Chondrocyte (in vitro differentiated cells): ENCODE measurements around the gene VAMP2. TPM values are rescaled to one million over a fixed set of nuclear protein-coding genes. Genes with fewer than 3 reads are reported as not detected.

Experiments
- DNase-seq: peaks from one replicate; pipeline ENCODE4 v3.0.0; 2021; ENCODE audit warnings: mixed read lengths, low spot score
- H3K27ac Mint-ChIP-seq: one replicate; pipeline ENCODE4 v1.8.0; 2021; ENCODE audit warnings: mild to moderate bottlenecking, moderate library complexity, mixed read lengths; ENCODE audit not compliant: unreplicated experiment
- H3K27me3 Mint-ChIP-seq: 2 replicates; pipeline ENCODE4 v1.8.0; 2021; ENCODE audit warnings: low read depth, mixed read lengths
- H3K36me3 Mint-ChIP-seq: 2 replicates; pipeline ENCODE4 v1.8.0; 2021; ENCODE audit warnings: low read depth, mixed read lengths
- H3K4me1 Mint-ChIP-seq: 2 replicates; pipeline ENCODE4 v1.8.0; 2021; ENCODE audit warnings: low read depth, mild to moderate bottlenecking, mixed read lengths
- H3K4me3 Mint-ChIP-seq: one replicate; pipeline ENCODE4 v1.8.0; 2021; ENCODE audit warnings: mild to moderate bottlenecking, moderate library complexity, mixed read lengths; ENCODE audit not compliant: unreplicated experiment
- H3K9me3 Mint-ChIP-seq: 2 replicates; pipeline ENCODE4 v1.8.0; 2021; ENCODE audit warnings: low read depth, mixed read lengths
- total RNA-seq: library from RNA; stranded (reverse); gene quantifications from 3 replicates; pipeline ENCODE4 v1.2.1, GENCODE V29; 2021
- TF ChIP-seq, protein P1 (sequence below): fragments of 200-600 bp; sonication (generic); IDR thresholded peaks from 2 replicates; pipeline ENCODE4 v1.5.0; 2021; ENCODE audit warnings: antibody characterized with exemption, mild to moderate bottlenecking, moderate library complexity

The VAMP2 gene
- total RNA-seq, 1 donor from 2014 or later: 45.4 TPM

DNA sequence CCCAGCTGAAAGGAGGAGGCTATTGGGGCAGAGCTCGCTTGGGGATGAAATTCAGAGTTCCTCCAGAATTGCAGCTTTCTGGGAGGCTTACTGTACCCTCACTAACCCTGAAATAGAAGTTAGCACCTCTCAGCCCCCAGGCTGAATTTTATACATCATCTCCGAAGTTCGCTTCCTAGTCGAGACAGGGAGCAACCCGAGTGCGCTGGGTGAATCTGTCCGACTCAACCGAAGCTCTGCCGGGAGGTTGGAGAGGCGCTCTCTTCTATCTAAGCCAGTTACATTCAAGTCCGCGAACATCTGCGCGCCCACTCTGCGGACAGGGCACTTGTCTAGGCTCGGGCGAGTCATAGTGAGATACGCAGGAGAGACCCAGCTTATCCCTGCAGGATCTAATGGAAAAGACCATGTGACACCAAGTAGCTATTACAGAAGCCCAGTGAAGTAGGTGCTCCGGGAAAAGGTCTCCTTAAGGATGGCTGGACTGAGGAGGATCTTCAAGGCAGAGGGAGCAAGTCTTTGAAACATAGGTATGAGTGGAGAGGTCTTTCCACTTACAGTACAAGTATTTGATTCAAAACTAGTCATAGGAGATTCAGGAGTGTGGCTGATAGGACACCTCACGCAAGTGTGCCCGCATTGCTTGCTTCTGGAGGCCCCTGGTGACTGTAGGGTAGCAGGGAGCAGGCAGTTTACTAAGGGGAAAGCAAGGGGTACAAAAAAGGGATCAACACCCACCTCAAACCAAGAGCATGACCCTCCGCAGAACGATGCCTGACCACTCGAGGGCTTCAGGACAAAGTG lies 38.2 kb downstream of the VAMP2 start:
- TF ChIP-seq, protein P1, sequence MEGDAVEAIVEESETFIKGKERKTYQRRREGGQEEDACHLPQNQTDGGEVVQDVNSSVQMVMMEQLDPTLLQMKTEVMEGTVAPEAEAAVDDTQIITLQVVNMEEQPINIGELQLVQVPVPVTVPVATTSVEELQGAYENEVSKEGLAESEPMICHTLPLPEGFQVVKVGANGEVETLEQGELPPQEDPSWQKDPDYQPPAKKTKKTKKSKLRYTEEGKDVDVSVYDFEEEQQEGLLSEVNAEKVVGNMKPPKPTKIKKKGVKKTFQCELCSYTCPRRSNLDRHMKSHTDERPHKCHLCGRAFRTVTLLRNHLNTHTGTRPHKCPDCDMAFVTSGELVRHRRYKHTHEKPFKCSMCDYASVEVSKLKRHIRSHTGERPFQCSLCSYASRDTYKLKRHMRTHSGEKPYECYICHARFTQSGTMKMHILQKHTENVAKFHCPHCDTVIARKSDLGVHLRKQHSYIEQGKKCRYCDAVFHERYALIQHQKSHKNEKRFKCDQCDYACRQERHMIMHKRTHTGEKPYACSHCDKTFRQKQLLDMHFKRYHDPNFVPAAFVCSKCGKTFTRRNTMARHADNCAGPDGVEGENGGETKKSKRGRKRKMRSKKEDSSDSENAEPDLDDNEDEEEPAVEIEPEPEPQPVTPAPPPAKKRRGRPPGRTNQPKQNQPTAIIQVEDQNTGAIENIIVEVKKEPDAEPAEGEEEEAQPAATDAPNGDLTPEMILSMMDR: no peak
- no peaks in the 10 kb centered on the region for H3K27me3 Mint-ChIP-seq
- peak overlapping the region; percentile 92 for H3K4me3 Mint-ChIP-seq
- peak overlapping the region; percentile 13 for H3K27ac Mint-ChIP-seq
- no peaks in the 10 kb centered on the region for H3K9me3 Mint-ChIP-seq
- H3K36me3 Mint-ChIP-seq: no peaks in the 10 kb centered on the region
- no peak for DNase-seq
- H3K4me1 Mint-ChIP-seq: peaks cover 60% of the 10 kb centered on the region

DNA sequence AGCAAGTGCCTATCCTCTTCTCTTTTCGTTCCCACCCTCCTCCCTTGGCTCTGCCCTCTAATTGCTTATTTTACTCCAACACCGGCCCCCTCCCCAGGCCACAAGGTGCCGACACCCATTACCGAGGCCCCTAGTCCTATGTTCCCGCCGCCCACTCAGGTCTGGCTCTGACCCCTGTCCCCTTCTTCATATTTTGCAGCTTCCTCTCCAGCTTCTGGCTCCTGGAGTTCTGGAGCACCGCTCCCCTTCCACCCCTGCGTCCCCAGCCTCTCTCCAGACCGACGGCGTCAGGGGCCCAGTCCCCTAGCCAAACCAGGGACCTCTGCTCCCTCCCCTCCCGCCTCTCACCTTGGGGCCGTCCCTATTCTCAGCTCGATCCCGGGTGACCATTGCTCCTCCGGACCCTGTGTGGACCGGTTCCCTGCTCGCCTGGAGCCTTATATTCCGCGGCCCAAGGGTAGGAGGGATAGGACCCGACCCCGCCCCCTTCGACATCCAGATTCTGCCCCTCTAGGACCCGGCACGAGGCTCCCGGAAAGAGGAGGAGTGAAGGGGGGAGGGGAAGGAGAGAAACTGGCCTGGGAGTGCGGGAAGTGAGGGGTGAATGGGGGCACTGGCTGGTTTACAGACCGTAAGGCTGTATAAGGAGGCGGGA lies 38.9 kb downstream of the VAMP2 start, which contains the start of gene HES7:
TSS of gene HES7 (minus strand) at position 412 of the 655 bp plus-strand sequence. CDS start at position 390, 22 bp downstream.
- peak within 1 kb of the TSS; percentile 89 for H3K27ac Mint-ChIP-seq
- DNase-seq: no peak
- no peaks in the 10 kb centered on the region for H3K27me3 Mint-ChIP-seq
- H3K9me3 Mint-ChIP-seq: no peaks in the 10 kb centered on the region
- H3K4me3 Mint-ChIP-seq: peak within 1 kb of the TSS; percentile 92
- TF ChIP-seq, protein P1: no peak
- H3K36me3 Mint-ChIP-seq: no peaks in the 10 kb centered on the region
- peaks cover 60% of the 10 kb centered on the region for H3K4me1 Mint-ChIP-seq

DNA sequence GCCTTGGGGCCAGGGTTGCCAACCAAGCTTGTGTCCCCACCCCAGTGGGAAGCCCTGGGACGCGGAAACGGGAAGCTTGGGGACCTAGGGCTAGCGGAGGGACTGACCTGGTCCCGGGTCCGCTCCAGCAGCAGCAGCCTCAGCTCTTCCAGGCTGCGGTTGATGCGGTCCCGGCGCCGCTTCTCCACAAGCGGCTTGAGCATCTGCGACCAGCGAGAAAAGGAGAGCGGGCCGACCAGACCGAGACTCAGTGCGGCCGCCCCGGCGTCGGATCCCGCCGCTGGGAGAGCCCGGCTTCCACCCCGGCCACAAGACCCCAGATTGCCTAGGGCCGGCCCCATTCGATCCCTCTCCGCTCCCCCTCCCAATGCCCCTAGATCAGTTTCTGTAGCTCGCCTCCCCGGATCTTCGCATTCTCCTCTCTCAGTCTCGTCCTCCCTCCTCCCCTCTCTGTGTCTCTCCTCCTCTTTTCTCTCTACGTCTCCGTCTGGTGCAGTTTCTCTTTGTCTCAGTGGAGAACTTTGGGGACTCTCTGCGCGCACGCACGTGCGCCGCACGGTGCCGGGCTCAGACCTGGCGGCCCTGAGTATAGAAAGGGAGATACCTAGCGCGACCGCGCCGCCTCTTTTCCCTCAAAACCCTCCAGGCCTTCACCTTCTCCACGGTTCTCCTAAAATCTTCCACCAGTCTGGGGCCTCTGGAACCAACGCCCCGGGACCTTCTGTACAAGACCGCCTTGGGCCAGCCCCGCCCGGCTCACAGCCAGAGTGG lies 39.6 kb downstream of the VAMP2 start:
- no peaks in the 10 kb centered on the region for H3K9me3 Mint-ChIP-seq
- H3K27ac Mint-ChIP-seq: peak overlapping the region; percentile 89
- peak overlapping the region; percentile 92 for H3K4me3 Mint-ChIP-seq
- TF ChIP-seq, protein P1: no peak
- H3K4me1 Mint-ChIP-seq: peaks cover 66% of the 10 kb centered on the region
- no peak for DNase-seq
- H3K27me3 Mint-ChIP-seq: no peaks in the 10 kb centered on the region
- no peaks in the 10 kb centered on the region for H3K36me3 Mint-ChIP-seq

- Mint-ChIP-seq H3K36me3 (no peaks in the 10 kb centered on the region), H3K4me1 (peaks cover 73% of the 10 kb centered on the region), H3K27me3 (no peaks in the 10 kb centered on the region), H3K9me3 (no peaks in the 10 kb centered on the region), H3K4me3 (peak overlapping the region; percentile 92), H3K27ac (peak overlapping the region; percentile 79)
- DNase-seq: no peak
- TF ChIP-seq, protein P1: no peak
These were observed 40.3 kb downstream of the VAMP2 start for GRCh38 chr17:8122422-8122923.
